MG63 (cell line): ENCODE data around the gene MSI2. TPM values are rescaled to one million over a fixed set of nuclear protein-coding genes. Genes with fewer than 3 reads are reported as not detected.

Source experiments
- DNase-seq: peaks from one replicate; pipeline ENCODE4 v3.0.0-alpha.2; 2020
- H3K27me3 ChIP-seq: fragments of 250-450 bp; sonication (Bioruptor Pico); 2 replicates; pipeline ENCODE4 v1.5.1; 2020; ENCODE audit warnings: mild to moderate bottlenecking, moderate library complexity
- H3K36me3 ChIP-seq: fragments of 250-450 bp; sonication (Bioruptor Pico); 2 replicates; pipeline ENCODE4 v1.5.1; 2020; ENCODE audit warnings: mild to moderate bottlenecking, moderate library complexity
- H3K4me3 ChIP-seq: fragments of 250-450 bp; sonication (Bioruptor Pico); 2 replicates; pipeline ENCODE4 v1.5.1; 2020; ENCODE audit warnings: mild to moderate bottlenecking, moderate library complexity
- H3K9me3 ChIP-seq: fragments of 250-450 bp; sonication (Bioruptor Pico); 2 replicates; pipeline ENCODE4 v1.5.1; 2020; ENCODE audit warnings: mild to moderate bottlenecking, moderate library complexity
- total RNA-seq: library from RNA; depleted of rRNA; stranded (reverse); fragments of >200 nt; shearing (Covaris generic); gene quantifications from 2 replicates; pipeline ENCODE4 v1.2.3, GENCODE V29; 2014; ENCODE audit warnings: low replicate concordance

MSI2 gene
- total RNA-seq, 1 experiment from 2014 or later: 2.8 TPM

GRCh38 chr17:57532966-57533365, 276.6 kb downstream of the MSI2 start:
- H3K27me3 ChIP-seq: no peaks in the 10 kb centered on the region
- no peak overlapping the region for H3K4me3 ChIP-seq
- no peaks in the 10 kb centered on the region for H3K36me3 ChIP-seq
- no peaks in the 10 kb centered on the region for H3K9me3 ChIP-seq
- DNase-seq: no peak

- no peak for DNase-seq
- Histone ChIP-seq H3K36me3 (no peaks in the 10 kb centered on the region), H3K9me3 (no peaks in the 10 kb centered on the region), H3K27me3 (no peaks in the 10 kb centered on the region), H3K4me3 (no peak overlapping the region)
These were observed 277.5 kb downstream of the MSI2 start for GRCh38 chr17:57533684-57534305.

GRCh38 chr17:57534863-57535248, 278.5 kb downstream of the MSI2 start:
- no peaks in the 10 kb centered on the region for H3K27me3 ChIP-seq

GRCh38 chr17:57535249-57535966, 279.1 kb downstream of the MSI2 start:
- no peak overlapping the region for H3K4me3 ChIP-seq
- H3K27me3 ChIP-seq: no peaks in the 10 kb centered on the region
- H3K36me3 ChIP-seq: no peaks in the 10 kb centered on the region
- no peaks in the 10 kb centered on the region for H3K9me3 ChIP-seq
- no peak for DNase-seq

More at GRCh38 chr17:57534863-57535248, 278.5 kb downstream of the MSI2 start:
- no peaks in the 10 kb centered on the region for H3K36me3 ChIP-seq
- H3K9me3 ChIP-seq: no peaks in the 10 kb centered on the region
- DNase-seq: no peak
- no peak overlapping the region for H3K4me3 ChIP-seq

GRCh38 chr17:57536289-57536688, 280.0 kb downstream of the MSI2 start:
- no peaks in the 10 kb centered on the region for H3K27me3 ChIP-seq
- no peak for DNase-seq
- H3K9me3 ChIP-seq: no peaks in the 10 kb centered on the region
- H3K4me3 ChIP-seq: no peak overlapping the region
- H3K36me3 ChIP-seq: no peaks in the 10 kb centered on the region

- Histone ChIP-seq H3K9me3 (no peaks in the 10 kb centered on the region), H3K4me3 (no peak overlapping the region), H3K27me3 (no peaks in the 10 kb centered on the region), H3K36me3 (no peaks in the 10 kb centered on the region)
- no peak for DNase-seq
These were observed 280.6 kb downstream of the MSI2 start for GRCh38 chr17:57536789-57537523.

GRCh38 chr17:57537524-57538410, 281.4 kb downstream of the MSI2 start:
- no peaks in the 10 kb centered on the region for H3K36me3 ChIP-seq
- no peak overlapping the region for H3K4me3 ChIP-seq
- H3K27me3 ChIP-seq: no peaks in the 10 kb centered on the region
- no peak for DNase-seq
- H3K9me3 ChIP-seq: no peaks in the 10 kb centered on the region

GRCh38 chr17:57538736-57539456, 282.6 kb downstream of the MSI2 start:
- H3K4me3 ChIP-seq: no peak overlapping the region
- H3K36me3 ChIP-seq: no peaks in the 10 kb centered on the region
- no peaks in the 10 kb centered on the region for H3K27me3 ChIP-seq
- no peaks in the 10 kb centered on the region for H3K9me3 ChIP-seq
- DNase-seq: no peak

- no peaks in the 10 kb centered on the region for H3K9me3 ChIP-seq
- no peaks in the 10 kb centered on the region for H3K36me3 ChIP-seq
- no peak for DNase-seq
- H3K27me3 ChIP-seq: no peaks in the 10 kb centered on the region
- H3K4me3 ChIP-seq: no peak overlapping the region
These were observed 283.4 kb downstream of the MSI2 start for GRCh38 chr17:57539529-57540301.

- Histone ChIP-seq H3K27me3 (no peaks in the 10 kb centered on the region), H3K36me3 (no peaks in the 10 kb centered on the region), H3K4me3 (no peak overlapping the region), H3K9me3 (no peaks in the 10 kb centered on the region)
- DNase-seq: no peak
These were observed 284.3 kb downstream of the MSI2 start for GRCh38 chr17:57540596-57540995.

GRCh38 chr17:57541049-57541448, 284.7 kb downstream of the MSI2 start:
- no peak overlapping the region for H3K4me3 ChIP-seq

GRCh38 chr17:57541472-57542394, 285.4 kb downstream of the MSI2 start:
- Histone ChIP-seq H3K4me3 (no peak overlapping the region), H3K9me3 (no peaks in the 10 kb centered on the region), H3K27me3 (no peaks in the 10 kb centered on the region), H3K36me3 (no peaks in the 10 kb centered on the region)
- no peak for DNase-seq

More at GRCh38 chr17:57541049-57541448, 284.7 kb downstream of the MSI2 start:
- no peaks in the 10 kb centered on the region for H3K9me3 ChIP-seq
- DNase-seq: no peak
- no peaks in the 10 kb centered on the region for H3K36me3 ChIP-seq
- no peaks in the 10 kb centered on the region for H3K27me3 ChIP-seq

GRCh38 chr17:57542510-57542909, 286.2 kb downstream of the MSI2 start:
- Histone ChIP-seq H3K4me3 (no peak overlapping the region), H3K9me3 (no peaks in the 10 kb centered on the region)

GRCh38 chr17:57543230-57543629, 286.9 kb downstream of the MSI2 start:
- DNase-seq: no peak
- no peaks in the 10 kb centered on the region for H3K9me3 ChIP-seq
- no peak overlapping the region for H3K4me3 ChIP-seq
- no peaks in the 10 kb centered on the region for H3K36me3 ChIP-seq
- no peaks in the 10 kb centered on the region for H3K27me3 ChIP-seq

More at GRCh38 chr17:57542510-57542909, 286.2 kb downstream of the MSI2 start:
- Histone ChIP-seq H3K36me3 (no peaks in the 10 kb centered on the region), H3K27me3 (no peaks in the 10 kb centered on the region)
- DNase-seq: no peak
